OCI-LY1 (cell line): ENCODE measurements around the gene AQP11.

ENCODE experiments used
- H2AFZ ChIP-seq: fragments of 200-600 bp; sonication (generic), shearing (Covaris generic); 2 replicates; pipeline ENCODE4 v1.6.0; 2014; ENCODE audit warnings: antibody characterized with exemption, mild to moderate bottlenecking, low read length
- H3F3A ChIP-seq: fragments of 200-600 bp; sonication (generic), shearing (Covaris generic); 2 replicates; pipeline ENCODE4 v1.6.0; 2014; ENCODE audit warnings: mild to moderate bottlenecking, antibody characterized with exemption, low read length, moderate library complexity; ENCODE audit not compliant: insufficient read depth
- H3K27ac ChIP-seq: fragments of 200-600 bp; sonication (generic); 2 replicates; pipeline ENCODE4 v1.5.1; 2014; ENCODE audit warnings: low read length, mixed run types, mild to moderate bottlenecking, low read depth; ENCODE audit not compliant: poor library complexity, severe bottlenecking
- H3K27me3 ChIP-seq: fragments of 200-600 bp; sonication (generic); 2 replicates; pipeline ENCODE4 v1.6.0; 2014; ENCODE audit warnings: antibody characterized with exemption, mild to moderate bottlenecking, low read length, moderate library complexity; ENCODE audit not compliant: insufficient read depth
- H3K36me3 ChIP-seq: fragments of 200-600 bp; sonication (generic); 2 replicates; pipeline ENCODE4 v1.6.1; 2014; ENCODE audit warnings: mild to moderate bottlenecking, antibody characterized with exemption, low read length, moderate library complexity, mixed read lengths; ENCODE audit not compliant: insufficient read depth
- H3K4me1 ChIP-seq: fragments of 200-600 bp; sonication (generic); 2 replicates; pipeline ENCODE4 v1.5.1; 2014; ENCODE audit warnings: mild to moderate bottlenecking, low read length, moderate library complexity; ENCODE audit not compliant: insufficient read depth, severe bottlenecking
- H3K4me2 ChIP-seq: fragments of 200-600 bp; sonication (generic), shearing (Covaris generic); 2 replicates; pipeline ENCODE4 v1.6.1; 2014; ENCODE audit warnings: low read length
- H3K4me3 ChIP-seq: fragments of 200-600 bp; sonication (generic); 2 replicates; pipeline ENCODE4 v1.5.1; 2014; ENCODE audit warnings: low read length, low read depth, mild to moderate bottlenecking, mixed read lengths; ENCODE audit not compliant: poor library complexity, severe bottlenecking
- H3K79me2 ChIP-seq: fragments of 200-600 bp; shearing (Covaris generic); 2 replicates; pipeline ENCODE4 v1.6.1; 2016; ENCODE audit warnings: mixed run types, low read length, mixed read lengths; ENCODE audit not compliant: insufficient read depth
- H3K9ac ChIP-seq: fragments of 200-600 bp; sonication (generic), shearing (Covaris generic); 2 replicates; pipeline ENCODE4 v1.6.1; 2014; ENCODE audit warnings: mild to moderate bottlenecking, low read length, mixed read lengths
- H3K9me2 ChIP-seq: fragments of 200-600 bp; sonication (generic), shearing (Covaris generic); 2 replicates; pipeline ENCODE4 v1.6.1; 2014; ENCODE audit warnings: low read depth, mild to moderate bottlenecking, low read length, mixed read lengths
- H3K9me3 ChIP-seq: fragments of 200-600 bp; shearing (Covaris generic); 2 replicates; pipeline ENCODE4 v1.6.1; 2014; ENCODE audit warnings: low read length, mixed read lengths
- H4K20me1 ChIP-seq: fragments of 200-600 bp; sonication (generic), shearing (Covaris generic); 2 replicates; pipeline ENCODE4 v1.6.0; 2016; ENCODE audit warnings: mild to moderate bottlenecking, low read length; ENCODE audit not compliant: insufficient read depth
- CTCF ChIP-seq: fragments of 200-600 bp; sonication (generic), shearing (Covaris generic); IDR thresholded peaks from 2 replicates; pipeline ENCODE4 v1.5.1; 2017; ENCODE audit warnings: mild to moderate bottlenecking, antibody characterized with exemption, low read length, moderate library complexity, mixed read lengths
- EZH2 ChIP-seq: fragments of 200-600 bp; sonication (generic), shearing (Covaris generic); IDR thresholded peaks from 2 replicates; pipeline ENCODE4 v1.8.0; 2017; ENCODE audit warnings: borderline replicate concordance, mixed run types, mild to moderate bottlenecking, antibody characterized with exemption, low read length, moderate library complexity, mixed read lengths

The AQP11 gene

GRCh38 chr11:77589521-77590193 is at the start of gene AQP11:
TSS of gene AQP11 (plus strand) at chr11:77589953. CDS start at chr11:77589993, 40 bp downstream.
- no peak for TF ChIP-seq CTCF
- no peak for TF ChIP-seq EZH2
- H3K27me3 ChIP-seq: no peaks in the 10 kb centered on the region
- H3K4me2 ChIP-seq: peak within 1 kb of the TSS; percentile 82
- H3K27ac ChIP-seq: no peak within 1 kb of the TSS
- H4K20me1 ChIP-seq: no peaks in the 10 kb centered on the region
- peak within 1 kb of the TSS; percentile 44 for H2AFZ ChIP-seq
- H3K4me1 ChIP-seq: peaks cover 16% of the 10 kb centered on the region
- peaks cover 3% of the 10 kb centered on the region; the same call in 1 of the 2 replicates for H3F3A ChIP-seq
- H3K36me3 ChIP-seq: no peaks in the 10 kb centered on the region
- H3K79me2 ChIP-seq: no peaks in the 10 kb centered on the region
- H3K9me3 ChIP-seq: no peaks in the 10 kb centered on the region
- no peaks in the 10 kb centered on the region for H3K9me2 ChIP-seq
- H3K4me3 ChIP-seq: peak within 1 kb of the TSS; percentile 66
- H3K9ac ChIP-seq: peak within 1 kb of the TSS; percentile 62

- Histone ChIP-seq H3K9ac (no peak overlapping the region), H3K9me3 (no peaks in the 10 kb centered on the region), H3K36me3 (no peaks in the 10 kb centered on the region), H3F3A (no peaks in the 10 kb centered on the region), H3K79me2 (no peaks in the 10 kb centered on the region), H3K4me1 (no peaks in the 10 kb centered on the region), H3K9me2 (no peaks in the 10 kb centered on the region), H3K4me2 (no peak overlapping the region), H3K27ac (no peak overlapping the region), H2AFZ (no peak overlapping the region), H4K20me1 (no peaks in the 10 kb centered on the region), H3K27me3 (no peaks in the 10 kb centered on the region), H3K4me3 (no peak overlapping the region)
- TF ChIP-seq EZH2: no peak
- no peak for TF ChIP-seq CTCF
Measured at GRCh38 chr11:77542296-77542695, 47.5 kb upstream of the AQP11 start.

GRCh38 chr11:77547047-77547836 is 42.5 kb upstream of the AQP11 start:
- H3K36me3 ChIP-seq: no peaks in the 10 kb centered on the region

More at GRCh38 chr11:77547047-77547836, 42.5 kb upstream of the AQP11 start:
- Histone ChIP-seq H4K20me1 (no peaks in the 10 kb centered on the region), H3K9me2 (no peaks in the 10 kb centered on the region), H3K27ac (no peak overlapping the region), H3K4me2 (no peak overlapping the region), H3K4me1 (no peaks in the 10 kb centered on the region), H3K4me3 (no peak overlapping the region), H3K79me2 (no peaks in the 10 kb centered on the region), H3K27me3 (no peaks in the 10 kb centered on the region), H3K9me3 (no peaks in the 10 kb centered on the region), H3F3A (no peaks in the 10 kb centered on the region), H2AFZ (no peak overlapping the region), H3K9ac (no peak overlapping the region)
- no peak for TF ChIP-seq EZH2
- TF ChIP-seq CTCF: no peak
